Gastroesophageal sphincter (tissue), 4 donors: ENCODE results near the gene PTPRN2. TPM values are rescaled to one million over a fixed set of nuclear protein-coding genes. Genes with fewer than 3 reads are reported as not detected.

ENCODE experiments used
- ATAC-seq: fragments of 150-250 bp; one replicate; pipeline ENCODE4 v1.9.1; 2016; ENCODE audit warnings: mild to moderate bottlenecking, moderate library complexity
- H3K27ac ChIP-seq, 4 donors: fragments of 200-600 bp; sonication (generic) in 3 of 4; 1 replicate in 3 of 4; 2 replicates in 1 of 4; pipeline ENCODE4 v1.5.1; 2016 to 2019
- H3K27me3 ChIP-seq: fragments of 200-600 bp; sonication (generic); one replicate; pipeline ENCODE4 v1.5.1; 2019
- H3K36me3 ChIP-seq, 2 donors: fragments of 200-600 bp; sonication (generic); one replicate each; pipeline ENCODE4 v1.5.1; 2019; ENCODE audit warnings: control low read depth in 1 of 2
- H3K4me1 ChIP-seq, 3 donors: fragments of 200-600 bp; sonication (generic); 1 replicate in 2 of 3; 2 replicates in 1 of 3; pipeline ENCODE4 v1.5.1; 2016 to 2019; ENCODE audit warnings: control low read depth in 2 of 3
- H3K4me3 ChIP-seq, 2 donors: fragments of 200-600 bp; sonication (generic); one replicate each; pipeline ENCODE4 v1.5.1; 2019; ENCODE audit warnings: mild to moderate bottlenecking in 1 of 2, moderate library complexity in 1 of 2
- H3K9me3 ChIP-seq, 3 donors: fragments of 200-600 bp; sonication (generic); one replicate each; pipeline ENCODE4 v1.5.1; 2017 to 2019; ENCODE audit warnings: control low read depth in 2 of 3
- CTCF ChIP-seq, 4 experiments: fragments of 200-600 bp in 2 of 4; fragments of 450-650 bp in 2 of 4; sonication (generic) in 1 of 4; IDR thresholded peaks; one replicate each; pipeline ENCODE4 v1.5.1; 2017 to 2019; ENCODE audit warnings: antibody characterized with exemption in 4 of 4, mild to moderate bottlenecking in 2 of 4, moderate library complexity in 2 of 4
- EP300 ChIP-seq: sonication (generic); formaldehyde crosslinking; IDR thresholded peaks from one replicate; pipeline ENCODE4 v1.6.1; 2017; ENCODE audit warnings: antibody characterized with exemption, mild to moderate bottlenecking
- POLR2A ChIP-seq, 2 donors: fragments of 450-650 bp; IDR thresholded peaks; one replicate each; pipeline ENCODE4 v1.6.1; 2017; ENCODE audit warnings: antibody characterized with exemption in 2 of 2, mild to moderate bottlenecking in 2 of 2, moderate library complexity in 1 of 2
- POLR2AphosphoS5 ChIP-seq: sonication (generic); formaldehyde crosslinking; IDR thresholded peaks from one replicate; pipeline ENCODE4 v1.6.1; 2017; ENCODE audit warnings: antibody characterized with exemption
- WGBS, 2 donors: methylation state at CpG; one replicate each; pipeline ENCODE4 v1.1.5; 2018; ENCODE audit warnings: low coverage in 1 of 2; 5-methylcytosine and 5-hydroxymethylcytosine counted together
- total RNA-seq, 4 donors: library from RNA; depleted of rRNA; stranded (reverse); fragments of >200 nt; gene quantifications; one replicate each; pipeline ENCODE4 v1.1.0, GENCODE V29; 2016

The PTPRN2 gene
- total RNA-seq, 4 donors from 2014 or later: 1.7 to 4.7 (median 3.3) TPM

GRCh38 chr7:157559596-157560257 lies 1027.9 kb downstream of the PTPRN2 start:
- Histone ChIP-seq H3K36me3 (no peaks in the 10 kb centered on the region), H3K27ac (no peak overlapping the region), H3K27me3 (no peaks in the 10 kb centered on the region), H3K9me3 (no peaks in the 10 kb centered on the region), H3K4me3 (no peak overlapping the region), H3K4me1 (no peaks in the 10 kb centered on the region)
- no peak for ATAC-seq
- TF ChIP-seq CTCF (IDR thresholded peaks at IDR 0.05) (no peak), EP300 (no peak), POLR2A (IDR thresholded peaks at IDR 0.05) (no peak), POLR2AphosphoS5 (no peak)
- WGBS, 2 donors: 71 to 72% methylated on average over 5 to 7 of the region's 20 CpGs

GRCh38 chr7:157558875-157559595 lies 1028.6 kb downstream of the PTPRN2 start:
- Histone ChIP-seq H3K27me3 (no peaks in the 10 kb centered on the region), H3K9me3 (no peaks in the 10 kb centered on the region), H3K4me1 (no peaks in the 10 kb centered on the region), H3K36me3 (no peaks in the 10 kb centered on the region), H3K27ac (no peak overlapping the region), H3K4me3 (no peak overlapping the region)
- no peak for ATAC-seq
- no peak for TF ChIP-seq POLR2A (IDR thresholded peaks at IDR 0.05)
- TF ChIP-seq POLR2AphosphoS5: no peak
- TF ChIP-seq CTCF (IDR thresholded peaks at IDR 0.05): no peak
- TF ChIP-seq EP300: no peak
- 79 to 89% methylated on average over 7 to 12 of the region's 27 CpGs for WGBS, 2 donors

- H3K4me1 ChIP-seq: no peaks in the 10 kb centered on the region
- no peak overlapping the region for H3K4me3 ChIP-seq
- ATAC-seq: no peak
- no peaks in the 10 kb centered on the region for H3K27me3 ChIP-seq
- no peaks in the 10 kb centered on the region for H3K36me3 ChIP-seq
- no peaks in the 10 kb centered on the region for H3K9me3 ChIP-seq
- TF ChIP-seq CTCF (IDR thresholded peaks at IDR 0.05): no peak
- TF ChIP-seq POLR2A (IDR thresholded peaks at IDR 0.05): no peak
- TF ChIP-seq EP300: no peak
- TF ChIP-seq POLR2AphosphoS5: no peak
- no peak overlapping the region for H3K27ac ChIP-seq
- WGBS, 2 donors: 74% methylated on average over 3 of the region's 9 CpGs; no CpG with 5 or more reads in 1 of the 2 donors
These were observed 1029.1 kb downstream of the PTPRN2 start for GRCh38 chr7:157558516-157558874.

- WGBS, 2 donors: 94 to 100% methylated on average over 1 to 5 of the region's 17 CpGs
- H3K9me3 ChIP-seq: no peaks in the 10 kb centered on the region
- no peaks in the 10 kb centered on the region for H3K4me1 ChIP-seq
- ATAC-seq: no peak
- no peak for TF ChIP-seq POLR2AphosphoS5
- TF ChIP-seq CTCF (IDR thresholded peaks at IDR 0.05): no peak
- TF ChIP-seq EP300: no peak
- H3K27ac ChIP-seq: no peak overlapping the region
- H3K4me3 ChIP-seq: no peak overlapping the region
- H3K36me3 ChIP-seq: no peaks in the 10 kb centered on the region
- H3K27me3 ChIP-seq: no peaks in the 10 kb centered on the region
These were observed 1029.6 kb downstream of the PTPRN2 start for GRCh38 chr7:157558061-157558460.

- H3K36me3 ChIP-seq: no peaks in the 10 kb centered on the region
- H3K9me3 ChIP-seq: no peaks in the 10 kb centered on the region
- WGBS, 2 donors: 100% methylated on average over 1 of the region's 1 CpG; no CpG with 5 or more reads in 1 of the 2 donors
- H3K4me3 ChIP-seq: no peak overlapping the region
- no peak for ATAC-seq
- TF ChIP-seq POLR2A (IDR thresholded peaks at IDR 0.05) (no peak), POLR2AphosphoS5 (no peak), EP300 (no peak)
- peaks cover 2% of the 10 kb centered on the region for H3K27me3 ChIP-seq
- H3K4me1 ChIP-seq: no peaks in the 10 kb centered on the region
- H3K27ac ChIP-seq: no peak overlapping the region
These were observed 1030.4 kb downstream of the PTPRN2 start for GRCh38 chr7:157557263-157557662.
